Keratinocyte (primary cell): ENCODE results near the gene KLHDC4.

Experiments used
- CTCF ChIP-seq, 3 experiments: IDR thresholded peaks in 1 of 3; conservative IDR thresholded peaks in 1 of 3; optimal IDR thresholded peaks in 1 of 3; 2 replicates in 2 of 3; 3 replicates in 1 of 3; pipeline versions ENCODE3 to v1.5.1; 2011; ENCODE audit warnings: low read length in 3 of 3, mild to moderate bottlenecking in 3 of 3, moderate library complexity in 2 of 3, control low read depth in 1 of 3, inconsistent platforms in 1 of 3; ENCODE audit not compliant: insufficient read depth in 2 of 3; ENCODE audit errors: extremely low read depth in 1 of 3
- EZH2 ChIP-seq: IDR thresholded peaks from one replicate; pipeline ENCODE4 v1.6.1; 2012; ENCODE audit warnings: inconsistent platforms, mild to moderate bottlenecking, low read length, moderate library complexity

GRCh38 chr16:87680272-87680644 lies 85.5 kb downstream of the KLHDC4 start:
- TF ChIP-seq CTCF (optimal IDR thresholded peaks at IDR 0.05 in 1 of 3, IDR thresholded peaks at IDR 0.05 in 1 of 3, conservative IDR thresholded peaks at IDR 0.05 in 1 of 3; ENCODE audit: extremely low read depth in 1 of 3, insufficient read depth in 2 of 3, low read length in 3 of 3) (no peak), EZH2 (no peak)
